NCI-H2081 (cell line): ENCODE measurements around the gene CLEC16A.
"Not testable (repeated sequence)": the region's sequence is repeated elsewhere in the genome, so short reads cannot be mapped to it uniquely, and the experiment has no call there.

ENCODE experiments used
- DNase-seq, 2 experiments: peaks; one replicate each; lab custom pipeline; 2025; lab: John Stamatoyannopoulos, UW

CLEC16A gene

GRCh38 chr16:11202260-11203091, 258.1 kb downstream of the CLEC16A start:
- no peak for DNase-seq

DNA sequence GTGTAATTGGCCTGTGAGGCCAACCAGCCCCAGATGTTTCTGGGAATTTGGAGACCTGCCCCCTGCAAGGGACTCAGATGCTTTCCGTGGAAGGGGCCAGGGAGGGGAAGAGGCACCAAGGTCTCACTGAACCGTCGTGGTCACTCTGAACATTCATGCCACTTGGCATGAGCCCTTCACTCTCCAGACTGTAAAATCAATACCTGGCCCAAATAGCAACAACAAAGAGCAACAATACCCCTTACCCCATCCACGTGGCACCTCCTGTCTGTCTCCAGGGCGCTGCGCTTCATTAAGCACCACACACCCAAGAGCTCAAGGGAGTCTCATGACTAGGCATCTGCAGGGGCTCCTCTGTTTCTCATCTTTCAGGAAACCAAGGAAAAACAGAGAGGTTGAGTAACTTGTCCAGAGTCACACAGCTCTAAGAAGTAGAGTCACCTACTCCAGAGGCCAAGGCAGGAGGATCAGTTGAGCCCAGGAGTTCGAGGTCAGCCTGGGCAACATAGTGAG, 258.8 kb downstream of the CLEC16A start:
- no peak for DNase-seq

- DNase-seq = no peak
These were observed 260.2 kb downstream of the CLEC16A start for GRCh38 chr16:11204513-11205047.

- DNase-seq = no peak
These were observed 260.8 kb downstream of the CLEC16A start for GRCh38 chr16:11205065-11205699.

GRCh38 chr16:11205754-11206581, 261.6 kb downstream of the CLEC16A start:
- DNase-seq = no peak

GRCh38 chr16:11207646-11208045, 263.3 kb downstream of the CLEC16A start:
- no peak for DNase-seq

GRCh38 chr16:11208916-11209665, 264.7 kb downstream of the CLEC16A start:
- DNase-seq = no peak

GRCh38 chr16:11210260-11210659, 265.9 kb downstream of the CLEC16A start:
- DNase-seq = no peak

DNA sequence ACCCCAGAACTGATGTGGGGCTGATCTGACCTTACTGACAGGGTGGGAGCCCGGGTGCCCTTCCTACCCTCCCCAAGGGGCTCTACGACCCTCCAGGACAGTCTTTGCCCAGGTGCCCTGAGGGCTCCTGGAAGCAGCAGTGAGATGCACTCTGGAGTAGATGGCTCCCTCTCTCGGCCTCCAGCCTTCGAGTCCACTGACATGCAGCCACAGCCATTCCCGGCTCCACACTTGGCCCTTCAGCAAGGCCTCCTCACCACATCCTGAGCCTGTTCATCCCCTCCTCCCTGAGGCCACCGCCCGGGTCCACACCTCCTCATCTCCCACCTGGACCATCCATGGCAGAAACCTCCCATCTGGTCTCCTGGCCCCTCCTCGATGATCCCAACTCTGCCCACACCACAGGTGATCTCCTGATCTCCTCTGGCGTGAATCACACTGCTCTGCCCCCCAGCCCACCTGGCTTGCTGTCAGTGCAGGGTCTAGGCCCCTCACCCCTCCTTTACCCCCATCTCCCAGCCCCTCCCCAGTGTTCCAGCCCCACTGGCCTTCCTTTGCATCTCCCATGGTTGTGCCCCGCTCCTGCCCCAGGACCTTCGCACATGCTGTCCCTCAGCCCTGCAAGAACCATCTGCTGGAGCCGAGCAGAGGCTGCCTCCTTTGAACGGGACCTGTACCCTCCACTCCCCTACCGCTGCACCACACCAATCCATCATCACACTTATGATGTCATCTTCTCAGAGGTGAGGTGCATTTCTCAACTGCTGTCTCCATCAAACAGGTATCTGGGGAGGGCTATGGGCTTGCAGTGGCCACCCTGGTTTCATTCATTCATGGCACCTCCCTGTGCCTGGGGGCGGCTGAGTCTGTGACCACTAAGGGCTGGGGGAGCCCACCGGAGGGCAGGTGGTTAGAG, 267.0 kb downstream of the CLEC16A start:
- DNase-seq = no peak

DNA sequence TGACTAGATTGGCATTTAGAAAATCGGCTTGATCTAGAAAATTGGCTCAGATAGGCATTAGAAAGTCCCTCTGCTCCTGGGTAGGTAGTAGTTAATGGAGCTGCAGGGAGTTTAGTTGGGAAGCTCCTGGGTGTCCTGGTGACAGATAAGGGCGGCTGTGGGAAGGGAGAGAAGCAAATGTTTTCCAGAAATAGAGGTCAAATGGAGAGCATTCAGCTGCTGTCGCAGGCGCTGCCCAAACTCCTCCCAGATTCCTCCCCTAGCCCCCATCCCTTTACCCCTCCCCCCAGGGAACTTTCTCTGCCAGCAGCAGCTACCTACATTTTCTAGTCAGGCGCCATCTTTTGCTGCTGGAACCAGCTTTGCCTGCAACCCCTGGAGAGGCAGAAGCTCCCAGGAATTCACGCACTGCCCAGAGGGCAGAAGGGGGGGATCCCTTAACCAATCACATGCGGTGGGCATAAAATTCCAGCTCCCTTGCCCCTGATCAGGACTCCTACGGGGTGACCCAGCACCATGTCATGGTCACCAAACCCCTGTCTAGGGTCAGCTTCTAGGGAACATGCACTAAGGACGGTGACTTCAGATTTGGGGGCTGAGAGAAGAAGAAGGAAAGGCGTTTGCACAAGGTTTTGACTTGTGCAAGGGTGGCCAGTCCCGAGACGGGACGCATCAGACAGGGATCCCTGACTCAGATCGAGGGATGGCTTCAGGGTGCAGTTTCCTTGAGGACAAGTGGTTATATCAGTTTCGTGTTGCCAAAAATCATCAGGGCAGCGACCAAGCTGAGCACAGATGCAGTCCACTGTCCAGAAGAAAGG, 267.8 kb downstream of the CLEC16A start:
- DNase-seq = no peak

DNA sequence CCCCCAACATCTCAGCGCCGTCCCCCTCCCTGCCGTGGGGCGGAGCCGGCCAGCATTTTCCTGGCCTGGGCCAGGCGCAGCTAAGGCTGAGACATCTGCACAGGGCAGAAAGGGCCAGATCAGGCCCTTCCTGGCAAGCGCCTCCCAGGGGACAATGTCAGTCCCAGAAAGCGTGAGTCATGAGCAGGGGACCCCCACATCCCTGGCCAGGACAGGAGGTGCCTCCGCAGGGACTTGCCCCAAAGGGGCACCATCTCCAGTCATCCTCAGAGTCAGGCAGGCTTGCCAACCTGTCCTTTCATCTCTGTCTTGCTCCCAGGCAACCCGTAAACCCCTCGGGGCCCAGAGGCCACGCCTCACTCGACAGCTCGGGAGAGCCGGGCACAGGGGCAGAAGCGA, 268.4 kb downstream of the CLEC16A start:
- DNase-seq = no peak

DNA sequence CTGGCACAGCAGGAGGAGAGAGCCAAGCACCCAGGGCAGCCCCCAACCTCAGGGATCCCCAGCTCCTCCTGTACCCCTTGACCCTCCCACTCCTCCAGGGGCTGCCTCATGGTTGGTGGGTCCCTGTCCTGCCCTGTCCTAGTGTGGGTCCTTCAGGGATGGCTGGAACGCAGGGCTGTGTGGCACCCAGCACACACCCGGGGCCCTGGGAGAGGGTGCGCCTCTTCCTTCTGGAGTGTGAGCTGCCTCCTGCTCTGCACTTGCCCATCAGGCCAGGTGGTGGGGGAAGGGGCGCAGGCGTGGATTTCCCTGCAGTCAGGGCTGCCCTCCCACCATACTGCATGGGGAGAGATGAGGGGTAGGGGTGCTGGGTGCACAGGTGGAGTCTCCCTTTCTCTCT, 269.0 kb downstream of the CLEC16A start:
- DNase-seq = no peak

DNA sequence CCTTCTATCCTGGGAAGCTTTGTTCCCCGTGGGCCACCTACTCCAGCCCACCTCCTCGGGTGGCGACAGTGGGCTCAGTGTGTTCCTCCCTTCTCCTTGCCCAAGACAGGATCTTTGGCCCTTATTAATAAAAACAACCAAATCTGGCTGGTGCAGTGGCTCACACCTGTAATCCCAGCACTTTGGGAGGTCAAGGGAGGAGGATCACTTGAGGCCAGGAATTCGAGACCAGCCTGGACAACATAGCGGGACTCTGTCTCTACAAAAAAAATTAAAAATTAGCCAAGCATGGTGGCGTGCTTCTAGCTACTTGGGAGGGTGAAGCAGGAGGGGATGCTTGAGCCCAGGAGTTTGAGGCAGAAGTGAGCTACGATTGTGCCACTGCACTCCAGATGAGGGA, 269.4 kb downstream of the CLEC16A start:
- no peak for DNase-seq

DNA sequence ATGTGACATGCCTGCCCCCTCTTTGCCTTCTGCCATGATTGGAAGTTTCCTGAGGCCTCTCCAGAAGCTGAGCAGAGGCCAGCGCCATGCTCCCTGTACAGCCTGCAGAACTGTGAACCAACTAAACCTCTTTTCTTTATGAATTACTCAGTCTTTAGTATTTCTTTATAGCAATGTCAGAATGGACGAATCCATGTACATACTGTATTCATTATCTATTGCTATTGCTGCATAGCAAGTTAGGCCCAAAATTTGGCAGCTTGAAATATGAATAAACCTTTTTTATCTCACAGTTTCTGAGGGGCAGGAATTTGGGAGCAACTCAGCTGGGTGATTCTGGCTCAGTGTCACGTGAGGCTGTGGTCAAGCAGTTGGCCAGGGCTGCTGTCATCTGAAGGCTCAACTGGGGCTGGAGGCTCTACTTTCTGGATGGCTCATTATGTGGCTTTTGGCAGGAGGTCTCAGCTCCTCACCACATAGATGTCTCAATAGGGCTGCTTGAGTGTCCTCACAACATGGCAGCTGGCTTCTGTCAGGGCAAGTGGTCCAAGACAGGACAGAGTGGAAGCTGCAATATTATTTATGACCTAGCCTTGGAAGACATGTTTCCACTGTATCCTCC, 271.7 kb downstream of the CLEC16A start:
- DNase-seq = no peak

- no peak for DNase-seq
These were observed 273.6 kb downstream of the CLEC16A start for GRCh38 chr16:11217651-11218603.

DNA sequence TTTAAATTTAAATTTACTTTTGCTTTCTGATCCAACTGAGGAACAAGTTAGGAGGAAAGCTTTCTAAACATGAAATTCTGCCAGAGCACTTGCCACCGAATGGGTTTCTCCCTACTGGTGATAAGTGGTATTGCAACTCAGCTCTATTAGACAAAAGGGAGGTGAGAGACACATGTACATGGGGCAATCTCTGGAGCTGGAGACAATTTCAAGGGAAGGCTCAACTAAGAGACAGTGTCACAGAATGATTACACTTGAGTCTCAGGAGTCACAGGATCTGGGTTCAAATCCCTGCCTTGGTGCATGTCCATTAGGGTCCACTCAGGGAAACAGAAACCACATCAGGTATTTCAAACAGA, 274.2 kb downstream of the CLEC16A start:
- no peak for DNase-seq

DNA sequence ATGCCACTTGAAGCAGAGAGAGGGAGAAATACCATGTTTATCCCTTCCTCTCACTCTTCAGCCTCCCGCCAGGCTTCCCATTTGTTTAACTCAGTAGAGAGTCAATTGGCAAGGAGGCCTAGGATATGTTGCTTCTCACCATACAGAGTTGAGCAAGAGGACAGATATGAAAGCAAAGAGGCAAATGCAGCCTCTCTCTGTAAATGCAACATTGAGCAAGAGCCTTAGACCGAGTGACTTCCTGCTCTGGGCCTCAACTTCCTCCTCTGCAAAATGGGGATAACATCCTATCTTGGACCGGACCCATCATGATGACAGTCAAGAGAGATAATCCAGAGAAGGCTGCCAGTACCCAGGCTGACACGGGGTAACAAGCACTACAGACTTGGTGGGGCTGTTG, 274.8 kb downstream of the CLEC16A start:
- no peak for DNase-seq

- not testable (repeated sequence) for DNase-seq
These were observed 276.1 kb downstream of the CLEC16A start for GRCh38 chr16:11220507-11220906.
